Spleen (tissue), 11 donors: ENCODE data around the gene CCDC34. TPM values are rescaled to one million over a fixed set of nuclear protein-coding genes. Genes with fewer than 3 reads are reported as not detected.

Experiments used
- DNase-seq: peaks from one replicate; pipeline ENCODE4 v3.0.0-alpha.2; 2020
- H3K27ac ChIP-seq, 8 donors: fragments of 200-600 bp; sonication (generic) in 7 of 8; 1 replicate in 4 of 8; 2 replicates in 4 of 8; pipeline versions ENCODE4 v1.5.0 to v1.8.0; 2016 to 2021; ENCODE audit warnings: inconsistent platforms in 4 of 8, mild to moderate bottlenecking in 4 of 8, moderate library complexity in 1 of 8
- H3K27me3 ChIP-seq, 7 donors: fragments of 200-600 bp; sonication (generic) in 6 of 7; replicated peaks in 1 of 7; 1 replicate in 4 of 7; 2 replicates in 3 of 7; pipeline versions ENCODE4 v1.5.0 to v1.8.0; 2016 to 2021; ENCODE audit warnings: inconsistent platforms in 3 of 7, mild to moderate bottlenecking in 1 of 7
- H3K36me3 ChIP-seq, 6 donors: fragments of 200-600 bp; sonication (generic) in 5 of 6; 1 replicate in 4 of 6; 2 replicates in 2 of 6; pipeline versions ENCODE4 v1.5.0 to v1.8.0; 2016 to 2021; ENCODE audit warnings: inconsistent platforms in 2 of 6
- H3K4me1 ChIP-seq, 6 donors: fragments of 200-600 bp; sonication (generic) in 5 of 6; 1 replicate in 3 of 6; 2 replicates in 3 of 6; pipeline versions ENCODE4 v1.5.0 to v1.8.0; 2016 to 2021; ENCODE audit warnings: inconsistent platforms in 3 of 6
- H3K4me3 ChIP-seq, 8 donors: fragments of 200-600 bp; sonication (generic) in 7 of 8; 1 replicate in 4 of 8; 2 replicates in 4 of 8; pipeline versions ENCODE4 v1.5.0 to v1.8.0; 2016 to 2021; ENCODE audit warnings: inconsistent platforms in 4 of 8, mild to moderate bottlenecking in 4 of 8, moderate library complexity in 2 of 8
- H3K9me3 ChIP-seq, 8 donors: fragments of 200-600 bp; sonication (generic) in 7 of 8; 1 replicate in 4 of 8; 2 replicates in 4 of 8; pipeline versions ENCODE4 v1.5.0 to v1.8.0; 2016 to 2021; ENCODE audit warnings: inconsistent platforms in 4 of 8
- CTCF ChIP-seq, 11 experiments: fragments of 200-600 bp in 7 of 11; fragments of 450-650 bp in 4 of 11; sonication (generic) in 4 of 11; IDR thresholded peaks in 8 of 11; conservative IDR thresholded peaks in 3 of 11; 1 replicate in 7 of 11; 2 replicates in 4 of 11; pipeline versions ENCODE4 v1.4.0 to v1.8.0; 2016 to 2021; ENCODE audit warnings: antibody characterized with exemption in 11 of 11, inconsistent platforms in 4 of 11, mild to moderate bottlenecking in 1 of 11
- POLR2A ChIP-seq, 3 donors: fragments of 450-650 bp; IDR thresholded peaks; one replicate each; pipeline ENCODE4 v1.5.1; 2017; ENCODE audit warnings: antibody characterized with exemption in 3 of 3, mild to moderate bottlenecking in 1 of 3
- POLR2AphosphoS5 ChIP-seq, 3 donors: sonication (generic); formaldehyde crosslinking; IDR thresholded peaks; one replicate each; pipeline ENCODE4 v1.5.1; 2017; ENCODE audit warnings: antibody characterized with exemption in 3 of 3
- WGBS, 5 donors: extraction: QIAGEN DNeasy Blood & Tissue Kit in 3 of 5; methylation state at CpG; one replicate each; pipeline versions ENCODE4 v1.1.5 to v1.1.7; 2013 to 2018; 5-methylcytosine and 5-hydroxymethylcytosine counted together
- intact Hi-C: fragments of 100-400 bp; cut with DNase I; formaldehyde crosslinking; loops from one replicate; pipeline ENCODE4 v1.15.0; 2023; ENCODE audit warnings: low total_unique reads
- polyA plus RNA-seq, 3 donors: library from polyadenylated mRNA; stranded (reverse); fragments of 200-250 nt; gene quantifications; one replicate each; pipeline ENCODE4 v1.2.1, GENCODE V29; 2013
- total RNA-seq, 7 donors: library from RNA; depleted of rRNA in 3 of 7; stranded (reverse); fragments of >200 nt in 3 of 7; fragmentation: NEBNext Ultra II Directional in 4 of 7; extraction: Animal tissue kit (Norgen Biotek cat#: 25700) in 4 of 7; gene quantifications; one replicate each; pipeline versions ENCODE4 v1.1.0 to v1.2.1, GENCODE V29; 2016 to 2021
- donor health status: healthy with polysubstance abuse.
- donor health status: DM: no; HTN: no; CAD: no; lungs with moderate emphysema.
- donor health status: DM: no; HTN: no; CAD: no.
- donor health status: Bipolar disorder and iron deficiency.
- donor health status: healthy.
- donor health status: DM: no; HTN: no; CAD: no.
- donor health status: DM: yes; HTN: yes; CAD: no.

Gene CCDC34
- total and polyA plus RNA-seq, 10 donors: 2.2 to 6.1 (median 3.5) TPM

GRCh38 chr11:27363576-27364117 lies 632 bp upstream of the CCDC34 start:
- Histone ChIP-seq H3K27me3 (no peaks in the 10 kb centered on the region), H3K36me3 (peaks cover 0 to 12% (median 2%) of the 10 kb centered on the region in 6 donors), H3K27ac (peak overlapping the region in 6 of 8 donors; percentile 33 to 71 (median 60)), H3K4me3 (peak overlapping the region; percentile 71 to 93 (median 78)), H3K4me1 (peaks cover 7 to 31% (median 22%) of the 10 kb centered on the region in 6 donors), H3K9me3 (no peaks in the 10 kb centered on the region)
- no peak for DNase-seq
- TF ChIP-seq POLR2A (IDR thresholded peaks at IDR 0.05): no peak
- no peak for TF ChIP-seq POLR2AphosphoS5 (IDR thresholded peaks at IDR 0.05)
- TF ChIP-seq CTCF (IDR thresholded peaks at IDR 0.05 in 8 of 11, conservative IDR thresholded peaks at IDR 0.05 in 3 of 11): no peak
- intact Hi-C loops: loop anchor here (10.0 kb wide), 1 partner anchor 111 kb away; the partner anchor contains the start of gene LGR4
- 34 to 42% (median 36%) methylated on average over 13 of the region's 13 CpGs for WGBS, 5 donors

GRCh38 chr11:27361649-27362431 lies 1.2 kb downstream of the CCDC34 start:
- Histone ChIP-seq H3K27me3 (no peaks in the 10 kb centered on the region), H3K4me1 (peaks cover 7 to 43% (median 22%) of the 10 kb centered on the region in 6 donors), H3K9me3 (no peaks in the 10 kb centered on the region), H3K4me3 (peak overlapping the region in 3 of 8 donors; percentile 77 to 93 (median 85)), H3K27ac (no peak overlapping the region), H3K36me3 (no peaks in the 10 kb centered on the region)
- 79 to 86% (median 86%) methylated on average over 8 of the region's 8 CpGs for WGBS, 5 donors
- intact Hi-C loops: loop anchor here (10.0 kb wide), 1 partner anchor 113 kb away; the partner anchor contains the start of gene LGR4
- DNase-seq: no peak
- TF ChIP-seq POLR2A (IDR thresholded peaks at IDR 0.05): no peak
- no peak for TF ChIP-seq POLR2AphosphoS5 (IDR thresholded peaks at IDR 0.05)
- no peak for TF ChIP-seq CTCF (IDR thresholded peaks at IDR 0.05 in 8 of 11, conservative IDR thresholded peaks at IDR 0.05 in 3 of 11)

- 48 to 93% (median 76%) methylated on average over 1 of the region's 1 CpG for WGBS, 5 donors
These were observed 4.7 kb downstream of the CCDC34 start for GRCh38 chr11:27358296-27358695.

More at GRCh38 chr11:27358296-27358695, 4.7 kb downstream of the CCDC34 start:
- TF ChIP-seq CTCF (IDR thresholded peaks at IDR 0.05 in 8 of 11, conservative IDR thresholded peaks at IDR 0.05 in 3 of 11): no peak
- TF ChIP-seq POLR2AphosphoS5 (IDR thresholded peaks at IDR 0.05): no peak
- no peak for TF ChIP-seq POLR2A (IDR thresholded peaks at IDR 0.05)
- intact Hi-C loops: no loop called here
- peaks cover 7 to 44% (median 19%) of the 10 kb centered on the region in 6 donors for H3K4me1 ChIP-seq
- no peaks in the 10 kb centered on the region for H3K9me3 ChIP-seq
- H3K27ac ChIP-seq: peak overlapping the region in 4 of 8 donors; percentile 15 to 21 (median 16)
- H3K4me3 ChIP-seq: no peak overlapping the region
- DNase-seq: no peak
- no peaks in the 10 kb centered on the region for H3K36me3 ChIP-seq
- no peaks in the 10 kb centered on the region for H3K27me3 ChIP-seq
